Glutamatergic neuron (in vitro differentiated cells): Measurements from ENCODE around the gene ARPC1A. TPM values are rescaled to one million over a fixed set of nuclear protein-coding genes. Genes with fewer than 3 reads are reported as not detected.

Experiments
- DNase-seq: peaks from one replicate; pipeline ENCODE4 v3.0.0; 2022
- H3K27ac Mint-ChIP-seq: one replicate; pipeline ENCODE4 v1.8.0; 2020; ENCODE audit warnings: mild to moderate bottlenecking, mixed read lengths, inconsistent platforms; ENCODE audit not compliant: unreplicated experiment
- H3K27me3 Mint-ChIP-seq: one replicate; pipeline ENCODE4 v1.8.0; 2020; ENCODE audit warnings: mild to moderate bottlenecking, moderate library complexity, mixed read lengths, inconsistent platforms; ENCODE audit not compliant: unreplicated experiment
- H3K36me3 Mint-ChIP-seq: one replicate; pipeline ENCODE4 v1.8.0; 2020; ENCODE audit warnings: mild to moderate bottlenecking, mixed read lengths, inconsistent platforms; ENCODE audit not compliant: unreplicated experiment
- H3K4me1 Mint-ChIP-seq: one replicate; pipeline ENCODE4 v1.8.0; 2020; ENCODE audit warnings: mild to moderate bottlenecking, low read depth, mixed read lengths, inconsistent platforms; ENCODE audit not compliant: unreplicated experiment
- H3K4me3 Mint-ChIP-seq: one replicate; pipeline ENCODE4 v1.8.0; 2020; ENCODE audit warnings: mild to moderate bottlenecking, mixed read lengths, inconsistent platforms; ENCODE audit not compliant: unreplicated experiment
- H3K9me3 Mint-ChIP-seq: one replicate; pipeline ENCODE4 v1.8.0; 2020; ENCODE audit warnings: mild to moderate bottlenecking, moderate library complexity, mixed read lengths, inconsistent platforms; ENCODE audit not compliant: unreplicated experiment
- CTCF ChIP-seq: fragments of 200-600 bp; sonication (generic); IDR thresholded peaks from one replicate; pipeline ENCODE4 v1.5.0; 2021; ENCODE audit not compliant: partially characterized antibody, unreplicated experiment
- total RNA-seq: library from RNA; stranded (reverse); fragmentation: NEBNext Ultra II Directional; extraction: Animal tissue kit (Norgen Biotek cat#: 25700); gene quantifications from one replicate; pipeline ENCODE4 v1.2.1, GENCODE V29; 2021; ENCODE audit not compliant: unreplicated experiment

ARPC1A gene
- total RNA-seq, 1 donor from 2014 or later, result 173 TPM

- Mint-ChIP-seq H3K27me3 (peaks cover 8% of the 10 kb centered on the region), H3K27ac (peak overlapping the region; percentile 93), H3K36me3 (peaks cover 11% of the 10 kb centered on the region), H3K4me1 (peaks cover 18% of the 10 kb centered on the region), H3K4me3 (peak overlapping the region; percentile 41), H3K9me3 (peaks cover 6% of the 10 kb centered on the region)
- DNase-seq, result no peak
- no peak for TF ChIP-seq CTCF
Observed at GRCh38 chr7:99404235-99404976, 78.7 kb downstream of the ARPC1A start.

- Mint-ChIP-seq H3K4me1 (peaks cover 21% of the 10 kb centered on the region), H3K36me3 (peaks cover 12% of the 10 kb centered on the region), H3K9me3 (peaks cover 6% of the 10 kb centered on the region), H3K4me3 (no peak overlapping the region), H3K27ac (peak overlapping the region; percentile 93), H3K27me3 (peaks cover 9% of the 10 kb centered on the region)
- no peak for TF ChIP-seq CTCF
- DNase-seq, result no peak
Observed at GRCh38 chr7:99404977-99405320, 79.3 kb downstream of the ARPC1A start.

GRCh38 chr7:99406557-99406956 is 80.9 kb downstream of the ARPC1A start:
- DNase-seq, result no peak
- Mint-ChIP-seq H3K9me3 (peaks cover 6% of the 10 kb centered on the region), H3K4me3 (peak overlapping the region; percentile 99), H3K4me1 (peaks cover 21% of the 10 kb centered on the region), H3K27me3 (peaks cover 9% of the 10 kb centered on the region), H3K27ac (peak overlapping the region; percentile 91), H3K36me3 (peaks cover 12% of the 10 kb centered on the region)
- TF ChIP-seq CTCF, result no peak

GRCh38 chr7:99407872-99408378 is 82.2 kb downstream of the ARPC1A start:
- no peak for DNase-seq
- Mint-ChIP-seq H3K9me3 (peaks cover 6% of the 10 kb centered on the region), H3K36me3 (peaks cover 10% of the 10 kb centered on the region), H3K4me1 (peaks cover 21% of the 10 kb centered on the region), H3K27ac (peak overlapping the region; percentile 91), H3K27me3 (peaks cover 7% of the 10 kb centered on the region), H3K4me3 (peak overlapping the region; percentile 99)
- no peak for TF ChIP-seq CTCF
